GM21825 (cell line): ENCODE measurements around the gene RAB40C.

Experiments
- ATAC-seq: cut with Tn5 transposase; IDR thresholded peaks from one replicate; pipeline ENCODE4 v1.9.1; 2021; ENCODE audit warnings: mild to moderate bottlenecking, moderate library complexity; ENCODE audit not compliant: unreplicated experiment

Gene RAB40C

DNA sequence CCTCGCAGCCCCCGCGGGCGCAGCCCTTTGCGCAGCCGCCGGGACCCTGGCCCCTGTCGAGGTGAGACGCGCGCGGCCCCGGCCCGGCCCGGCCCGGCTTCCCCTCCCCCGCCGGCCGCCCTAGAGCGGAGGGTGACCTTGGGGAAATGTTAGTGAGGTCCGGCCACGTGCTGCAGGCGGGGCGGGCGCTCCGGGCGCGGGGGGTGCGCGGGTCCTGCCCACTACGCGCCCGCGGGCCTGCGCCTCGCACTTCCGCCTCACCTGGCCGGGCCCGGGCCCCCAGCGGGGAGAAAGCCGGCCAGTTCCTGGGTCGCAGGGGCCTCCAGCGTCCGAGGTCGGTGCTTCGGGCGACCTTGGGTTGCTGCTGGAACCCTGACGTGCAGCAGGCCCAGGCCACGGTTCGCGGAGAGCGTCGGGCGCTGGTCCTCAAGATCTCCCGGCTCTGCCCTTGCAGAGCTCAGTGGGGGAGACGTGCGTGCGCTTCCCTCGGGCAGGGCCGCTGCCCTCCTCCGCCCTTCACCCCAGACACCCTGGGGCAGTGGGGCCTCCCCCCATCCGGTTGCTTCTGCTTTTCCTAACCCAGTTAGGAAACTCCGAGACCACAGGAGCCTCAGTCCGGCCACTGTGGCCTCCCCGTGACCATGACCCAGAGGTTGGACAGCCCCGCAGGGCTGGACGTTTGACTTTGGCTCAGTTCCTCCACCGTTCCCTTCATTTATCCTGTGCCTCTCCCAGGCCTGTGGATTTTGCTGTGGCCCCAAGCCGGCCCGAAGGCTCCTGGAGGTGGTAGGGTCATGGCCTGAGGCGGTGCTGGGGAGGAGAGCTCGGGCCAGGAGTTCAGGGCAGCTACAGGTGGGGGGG is 52.6 kb downstream of the RAB40C start:
- ATAC-seq, result peak; percentile 25

DNA sequence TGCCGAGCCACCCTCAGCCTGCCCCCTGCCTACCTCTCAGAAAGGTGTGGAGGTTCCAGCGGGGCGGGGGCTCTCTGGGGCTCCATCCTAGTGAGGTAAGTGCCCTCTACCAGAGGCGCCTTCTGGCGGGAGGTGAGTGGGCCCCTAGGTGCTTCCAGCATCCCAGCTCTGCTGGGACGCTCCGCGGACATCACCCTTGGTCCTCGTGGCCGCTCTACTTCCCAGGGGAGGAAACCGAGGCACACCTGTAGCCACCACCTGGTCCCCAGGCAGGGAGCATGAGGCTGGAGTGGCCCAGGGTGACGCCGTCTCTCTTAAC is 53.1 kb downstream of the RAB40C start:
- no peak for ATAC-seq

DNA sequence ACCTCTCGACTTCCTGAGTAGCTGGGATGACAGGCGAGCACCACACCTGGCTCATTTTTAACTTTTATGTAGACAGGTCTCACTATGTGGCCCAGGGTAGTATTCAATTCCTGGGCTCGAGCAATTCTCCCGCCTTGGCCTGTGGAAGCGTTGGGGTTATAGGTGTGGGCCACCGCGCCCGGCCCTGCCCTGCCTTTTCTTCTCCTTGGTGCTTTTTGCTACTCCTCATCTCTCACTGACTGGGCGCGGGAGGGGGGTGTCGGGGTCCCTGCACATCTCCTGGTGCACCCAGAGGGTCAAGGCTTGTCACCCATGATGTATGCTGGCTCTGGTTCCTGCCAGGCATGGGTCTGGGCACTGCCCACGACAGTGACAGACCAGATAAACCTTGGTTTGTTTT is 54.7 kb downstream of the RAB40C start:
- no peak for ATAC-seq

DNA sequence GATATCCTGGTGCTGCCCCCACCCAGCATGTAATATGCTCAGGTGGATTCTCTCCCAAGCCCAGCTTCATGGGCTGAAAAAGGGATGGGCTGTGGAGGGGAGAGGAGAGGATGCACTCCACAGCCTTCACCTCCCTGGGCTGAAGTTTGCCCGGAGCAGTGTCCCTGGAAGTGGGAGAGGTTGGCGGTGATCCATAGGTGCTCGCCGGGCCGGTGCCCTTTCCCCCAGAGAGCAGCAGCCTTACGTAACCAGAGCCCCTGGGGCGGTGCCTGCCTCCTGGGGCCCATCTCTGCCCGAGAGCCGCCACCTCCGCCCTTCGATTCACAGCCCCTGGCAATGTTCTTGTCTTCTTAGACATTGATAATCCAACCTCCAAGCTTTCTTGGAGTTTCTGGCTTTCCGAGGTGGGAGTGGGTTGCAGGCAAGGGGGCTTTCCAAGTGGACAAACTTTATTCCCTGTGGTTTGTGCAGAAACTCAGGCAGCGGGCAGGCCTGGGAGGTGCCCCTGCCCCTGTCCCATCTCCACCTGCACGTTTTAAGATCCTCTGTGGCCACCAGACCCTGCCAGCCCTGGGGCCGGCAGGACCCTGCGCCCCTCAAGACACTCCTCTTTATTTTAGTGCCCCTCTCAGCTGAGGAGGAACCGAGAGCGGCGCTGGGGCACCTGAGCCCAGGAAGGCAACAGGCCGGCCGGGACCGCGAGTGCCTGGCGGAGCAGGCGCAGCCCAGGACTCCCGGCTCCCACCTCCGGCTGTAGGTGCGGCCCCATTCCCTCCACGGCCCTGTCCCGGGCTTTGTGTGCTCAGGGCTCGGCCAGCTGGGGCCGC is 56.2 kb downstream of the RAB40C start:
- no peak for ATAC-seq

DNA sequence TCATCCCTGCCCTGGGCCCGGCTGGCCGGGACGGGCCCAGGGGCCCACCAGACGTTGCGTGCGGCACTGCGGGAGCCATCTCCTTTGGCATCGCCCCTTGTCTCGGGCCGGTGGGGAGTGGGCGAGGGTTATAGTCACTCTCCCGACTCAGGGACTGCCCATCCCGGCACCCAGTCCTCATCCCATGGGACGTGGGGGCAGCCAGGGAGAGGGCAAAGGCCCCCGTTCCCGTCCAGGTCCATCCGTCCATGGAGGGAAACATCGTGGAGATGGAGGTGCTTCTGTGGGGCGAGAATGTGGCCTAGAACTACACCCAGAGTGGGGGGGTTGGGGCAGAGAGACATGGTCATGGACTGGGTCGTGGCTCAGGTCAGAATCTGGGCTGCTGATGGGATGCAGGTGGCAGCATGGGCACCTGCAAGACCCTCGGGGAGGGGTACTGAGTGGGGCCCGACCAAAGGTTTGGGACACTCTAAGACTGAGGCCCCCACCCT is 56.9 kb downstream of the RAB40C start:
- no peak for ATAC-seq

DNA sequence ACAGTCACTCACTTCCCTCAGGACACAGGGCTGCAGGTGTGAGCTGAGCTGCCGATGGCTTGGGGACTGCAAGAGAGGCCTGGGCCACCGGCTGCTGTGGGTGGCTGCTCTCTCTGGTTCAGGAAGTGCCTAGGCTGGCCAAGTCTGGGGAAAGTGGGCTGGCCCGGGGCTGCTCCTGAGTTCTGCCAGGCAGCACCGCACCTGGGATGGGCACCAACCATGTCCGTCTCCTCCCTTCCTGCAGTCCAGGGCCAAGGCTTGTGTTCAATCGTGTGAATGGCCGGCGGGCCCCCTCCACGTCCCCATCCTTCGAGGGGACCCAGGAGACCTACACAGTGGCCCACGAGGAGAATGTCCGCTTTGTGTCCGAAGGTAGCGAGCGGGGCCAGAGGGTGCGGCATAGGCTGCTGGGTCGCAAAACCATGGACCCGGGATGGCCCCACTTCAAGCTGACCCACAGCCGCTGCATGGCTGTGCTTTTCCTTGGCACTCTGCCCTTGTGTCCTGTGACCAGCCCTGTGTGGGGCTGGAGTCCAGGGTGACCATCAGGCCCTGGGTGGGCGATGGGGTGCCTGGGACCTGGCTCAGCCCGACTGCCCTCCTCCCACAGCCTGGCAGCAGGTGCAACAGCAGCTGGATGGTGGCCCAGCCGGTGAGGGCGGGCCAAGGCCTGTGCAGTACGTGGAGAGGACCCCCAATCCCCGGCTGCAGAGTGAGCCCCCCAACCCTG is 57.5 kb downstream of the RAB40C start:
- ATAC-seq, result no peak

DNA sequence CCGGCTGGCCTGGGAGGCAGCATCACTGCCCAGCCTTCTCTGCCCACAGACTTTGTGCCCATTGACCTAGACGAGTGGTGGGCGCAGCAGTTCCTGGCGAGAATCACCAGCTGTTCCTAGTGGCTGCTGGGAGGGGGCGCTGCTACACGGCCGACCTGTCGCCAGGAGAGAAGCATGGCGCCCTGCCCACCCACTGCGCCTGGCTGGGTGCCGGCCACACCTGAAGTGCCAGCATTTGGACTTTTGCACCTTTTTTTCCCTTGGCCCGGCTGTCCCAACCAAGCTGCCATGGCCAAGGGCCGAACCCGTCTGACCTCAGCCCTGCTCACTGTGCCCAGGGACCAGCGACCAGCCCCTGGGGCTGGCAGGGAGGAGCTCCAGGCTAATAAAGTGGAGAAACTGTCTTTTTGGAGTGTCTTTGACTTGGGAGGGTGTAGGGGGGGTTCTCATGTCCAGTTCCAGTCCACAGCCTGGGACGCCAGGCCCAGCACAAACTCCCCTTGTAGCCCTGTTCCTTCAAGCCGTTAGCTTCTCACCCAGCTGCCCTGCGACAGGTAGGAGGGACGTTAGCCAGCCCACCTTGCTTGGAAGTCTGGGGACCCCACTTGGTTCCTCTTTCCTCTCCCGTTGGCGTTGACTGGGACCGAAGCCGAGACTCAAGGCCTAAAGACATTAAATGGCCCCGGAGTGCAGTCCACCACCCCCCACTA is 58.4 kb downstream of the RAB40C start:
- no peak for ATAC-seq

DNA sequence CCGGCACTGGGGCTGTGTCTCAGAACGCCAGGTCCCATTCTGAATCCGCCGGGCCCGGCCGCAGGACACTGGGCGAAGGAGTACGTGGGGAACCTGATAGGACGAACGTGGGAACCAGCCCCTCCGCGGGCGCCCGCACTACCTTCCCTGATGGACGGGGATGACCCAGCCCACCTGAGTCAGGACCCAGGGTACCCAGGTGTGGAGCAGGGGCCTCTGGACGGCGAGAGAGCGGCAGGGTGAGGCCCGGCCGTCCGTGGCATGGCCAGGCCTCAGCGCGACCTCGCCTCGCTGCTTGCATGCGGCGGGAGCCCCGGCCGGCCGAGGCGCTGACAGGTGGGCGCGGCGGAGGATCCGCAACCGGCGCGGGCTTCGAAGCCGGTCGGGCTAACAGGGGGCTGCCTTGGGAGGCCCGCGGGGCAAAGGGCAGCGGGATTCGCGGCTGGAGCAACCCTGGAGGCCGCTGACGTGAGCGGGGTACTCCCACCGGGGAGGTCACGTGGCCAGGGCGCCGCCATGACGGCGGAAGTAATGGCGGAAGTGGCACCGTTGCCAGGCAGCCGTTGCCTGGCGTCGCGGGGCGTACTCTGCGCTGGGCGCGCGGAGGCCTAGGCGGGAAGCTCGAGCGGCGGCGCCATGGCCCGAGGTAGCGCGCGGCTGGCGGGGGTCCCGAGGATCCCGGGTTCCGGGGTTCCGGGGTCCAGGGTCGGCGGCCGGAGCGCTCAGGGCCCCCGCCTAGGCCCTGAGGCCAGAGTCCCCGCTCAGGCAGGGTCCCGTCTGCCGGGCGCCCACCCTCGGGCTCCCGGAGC is 59.1 kb downstream of the RAB40C start, which contains the start of gene WDR90:
TSS of gene WDR90 (plus strand) at position 585 of the 809 bp plus-strand sequence. CDS start at position 637, 52 bp downstream.
- ATAC-seq, result peak; percentile 58

DNA sequence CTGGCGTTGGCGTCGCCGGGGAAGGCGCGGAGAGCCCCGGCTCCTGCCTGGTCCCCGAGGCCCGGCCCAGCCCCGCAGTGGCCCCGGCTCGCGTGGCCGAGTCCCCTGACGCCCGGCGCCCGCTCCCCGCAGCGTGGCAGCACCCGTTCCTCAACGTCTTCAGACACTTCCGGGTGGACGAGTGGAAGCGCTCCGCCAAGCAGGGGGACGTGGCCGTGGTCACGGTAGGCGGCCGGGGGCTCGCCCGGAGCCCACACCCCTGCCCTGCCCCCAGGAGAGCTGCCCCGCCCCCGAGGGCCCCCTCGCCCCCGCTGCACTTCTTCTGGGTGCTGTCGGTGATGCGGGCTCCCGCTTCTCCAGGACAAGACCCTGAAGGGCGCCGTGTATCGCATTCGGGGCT is 59.8 kb downstream of the RAB40C start:
- no peak for ATAC-seq

DNA sequence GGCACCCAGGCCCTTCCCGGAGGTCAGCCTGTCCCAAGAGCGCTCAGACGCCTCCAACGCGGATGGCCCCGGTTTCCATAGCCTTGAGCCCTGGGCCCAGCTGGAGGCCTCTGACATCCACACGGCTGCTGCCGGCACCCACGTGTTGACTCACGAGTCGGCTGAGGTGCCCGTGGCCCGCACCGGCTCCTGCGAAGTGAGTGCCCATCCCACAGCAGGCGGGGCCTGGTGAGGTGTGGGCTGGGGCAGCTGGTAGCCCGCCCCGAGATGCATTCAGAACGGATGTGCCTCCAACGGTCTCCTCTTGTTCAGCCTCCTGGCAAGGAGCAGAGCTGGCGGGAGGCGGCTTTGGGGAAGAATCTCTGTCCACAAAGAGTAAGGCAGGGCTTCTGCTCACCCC is 62.0 kb downstream of the RAB40C start:
- ATAC-seq, result no peak

DNA sequence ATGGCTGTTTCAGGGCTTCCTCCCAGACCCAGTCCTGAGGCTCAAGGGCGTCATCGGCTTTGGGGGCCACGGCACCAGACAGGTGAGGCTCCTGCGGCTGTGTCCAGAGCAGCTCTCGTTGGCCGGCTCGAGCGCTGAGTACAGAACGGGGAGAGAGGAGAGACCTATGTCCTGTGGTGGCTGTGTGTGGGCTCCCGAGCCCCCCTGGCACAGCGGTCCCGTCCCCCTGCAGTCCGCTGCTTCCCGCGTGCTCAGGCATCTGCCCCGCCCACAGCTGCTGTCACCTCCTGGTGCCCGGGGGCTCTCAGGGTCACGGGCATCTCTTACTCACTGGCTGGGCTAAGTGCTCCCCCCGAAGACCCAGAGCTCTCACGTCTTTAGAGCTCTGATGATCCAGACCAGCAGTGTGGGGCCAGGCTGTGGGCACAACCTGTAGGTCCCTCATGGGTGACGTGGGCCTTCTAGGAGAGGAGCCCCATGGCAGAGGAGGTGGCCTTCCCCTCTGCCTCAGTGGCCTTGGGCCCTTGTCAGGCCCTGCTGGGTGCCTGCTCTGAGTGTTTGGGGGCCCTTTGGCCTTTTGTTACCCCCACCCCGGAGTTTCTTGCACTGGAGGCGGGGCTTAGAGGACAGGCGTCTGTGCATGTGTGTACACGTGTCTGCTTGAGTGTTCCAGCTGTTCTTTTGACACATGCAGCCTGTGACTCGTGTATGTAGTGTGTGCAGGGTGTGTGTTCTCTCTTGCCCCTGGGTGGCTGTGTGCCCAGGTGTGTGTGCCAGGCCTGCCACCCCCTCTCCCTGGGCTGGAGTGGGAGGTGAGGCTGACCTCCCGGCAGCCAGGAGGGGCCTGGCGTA is 62.8 kb downstream of the RAB40C start:
- ATAC-seq, result no peak

DNA sequence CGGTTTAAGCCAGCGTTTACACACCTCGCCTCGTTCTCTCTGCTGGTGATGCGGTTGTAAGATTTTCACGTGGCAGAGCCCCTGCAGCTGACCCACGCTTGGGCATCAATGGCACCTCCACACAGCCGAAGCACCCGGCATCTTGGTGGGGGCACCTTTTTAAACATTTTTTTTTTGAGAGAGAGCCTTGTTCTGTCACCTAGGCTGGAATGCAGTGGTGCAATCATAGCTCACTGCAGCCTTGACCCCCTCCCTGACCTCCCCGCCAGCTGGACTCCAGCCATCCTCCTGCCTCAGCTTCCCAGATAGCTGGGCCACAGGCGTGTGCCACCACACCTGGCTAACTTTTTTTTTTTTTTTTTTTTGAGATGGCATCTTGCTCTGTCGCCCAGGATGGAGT is 64.2 kb downstream of the RAB40C start:
- ATAC-seq, result no peak

DNA sequence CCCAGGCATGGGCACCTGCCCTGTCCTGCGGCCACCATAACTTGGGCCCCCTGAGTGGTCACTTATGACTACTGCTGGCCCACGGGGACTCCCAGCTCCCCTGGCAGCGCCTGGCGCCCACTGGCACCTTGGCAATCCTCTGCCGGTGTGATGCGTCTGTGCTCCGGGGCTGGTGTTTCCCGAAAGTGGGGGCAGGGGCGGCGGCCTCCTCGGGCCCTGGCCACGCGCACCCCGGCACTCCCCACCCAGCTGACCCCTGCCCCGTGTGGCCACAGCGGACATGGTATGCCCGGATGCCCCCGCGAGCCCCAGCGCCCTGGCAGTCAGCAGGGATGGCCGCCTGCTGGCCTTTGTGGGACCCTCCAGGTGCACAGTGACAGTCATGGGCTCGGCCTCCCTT is 67.6 kb downstream of the RAB40C start:
- ATAC-seq, result no peak

DNA sequence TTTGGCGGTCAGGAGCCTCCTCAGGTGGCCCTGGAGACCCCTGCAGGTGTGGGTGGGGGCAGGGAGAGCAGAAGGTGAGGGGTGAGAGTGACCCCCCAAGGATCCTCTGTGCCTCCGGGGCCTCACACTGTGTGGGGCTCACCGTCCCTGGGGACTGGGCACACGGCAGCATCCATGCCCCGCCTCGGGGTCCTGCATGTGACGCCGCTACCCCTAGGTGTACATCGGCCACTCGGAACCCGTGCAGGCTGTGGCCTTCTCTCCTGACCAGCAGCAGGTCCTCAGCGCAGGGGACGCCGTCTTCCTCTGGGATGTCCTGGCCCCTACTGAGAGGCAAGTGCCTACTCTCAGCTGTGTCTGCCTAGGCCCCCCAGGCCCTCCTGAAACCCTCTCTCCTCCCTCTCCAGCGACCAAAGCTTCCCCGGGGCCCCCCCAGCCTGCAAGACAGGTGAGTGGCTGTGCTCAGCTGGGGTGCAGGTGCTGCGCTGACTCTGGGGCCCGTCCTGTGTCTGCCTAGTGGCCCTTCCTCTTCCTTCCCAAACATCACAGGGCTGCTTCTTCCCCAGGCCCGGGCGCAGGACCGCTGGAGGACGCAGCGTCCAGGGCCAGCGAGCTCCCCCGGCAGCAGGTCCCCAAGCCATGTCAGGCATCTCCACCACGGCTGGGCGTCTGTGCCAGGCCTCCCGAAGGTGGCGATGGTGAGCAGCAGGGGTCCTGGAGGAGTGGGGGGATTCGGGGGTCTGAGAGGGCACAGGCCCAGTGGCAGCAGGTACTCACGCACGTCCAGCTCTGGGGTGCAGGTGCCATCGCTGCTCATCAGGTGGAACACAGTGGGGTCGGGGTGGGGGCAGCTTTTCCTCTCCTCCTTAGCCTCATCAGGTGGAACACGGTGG is 69.1 kb downstream of the RAB40C start:
- ATAC-seq, result no peak

DNA sequence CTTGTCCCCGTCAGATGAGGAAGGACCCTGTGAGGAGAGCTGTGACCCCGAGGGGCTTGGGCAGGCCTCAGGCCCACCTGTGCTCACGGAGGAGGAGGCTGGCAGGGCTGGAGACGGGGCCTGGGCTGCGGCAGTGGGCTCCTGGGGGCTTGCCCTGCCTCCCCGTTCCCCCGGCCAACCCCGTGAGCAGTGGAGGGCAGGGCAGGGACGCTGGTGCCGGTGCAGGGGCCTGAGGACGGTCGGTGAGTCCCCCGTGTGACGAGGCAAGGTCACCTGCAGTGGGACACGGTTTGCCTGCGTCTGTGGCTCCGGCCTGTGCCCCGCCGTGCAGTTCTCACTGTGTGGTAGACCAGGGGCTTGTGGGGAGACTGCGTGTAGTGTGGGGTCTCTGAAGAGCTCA is 69.8 kb downstream of the RAB40C start:
- no peak for ATAC-seq

DNA sequence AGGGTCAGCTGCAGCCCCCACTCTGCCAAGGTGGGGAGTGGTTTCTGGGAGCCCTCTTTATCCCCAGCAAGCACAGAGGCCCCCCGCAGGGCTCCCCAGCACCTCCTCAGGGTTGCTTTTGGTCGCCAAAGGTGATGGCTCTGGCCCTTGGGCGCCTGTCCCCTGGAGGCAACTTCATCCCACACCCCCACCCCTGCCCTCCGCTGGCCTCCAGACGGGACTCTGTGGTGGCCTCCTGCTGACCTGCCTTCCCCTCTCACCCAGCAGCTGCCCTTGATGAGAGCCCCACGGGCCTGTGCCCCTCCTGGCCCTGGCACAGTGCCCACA is 70.2 kb downstream of the RAB40C start:
- ATAC-seq, result no peak

DNA sequence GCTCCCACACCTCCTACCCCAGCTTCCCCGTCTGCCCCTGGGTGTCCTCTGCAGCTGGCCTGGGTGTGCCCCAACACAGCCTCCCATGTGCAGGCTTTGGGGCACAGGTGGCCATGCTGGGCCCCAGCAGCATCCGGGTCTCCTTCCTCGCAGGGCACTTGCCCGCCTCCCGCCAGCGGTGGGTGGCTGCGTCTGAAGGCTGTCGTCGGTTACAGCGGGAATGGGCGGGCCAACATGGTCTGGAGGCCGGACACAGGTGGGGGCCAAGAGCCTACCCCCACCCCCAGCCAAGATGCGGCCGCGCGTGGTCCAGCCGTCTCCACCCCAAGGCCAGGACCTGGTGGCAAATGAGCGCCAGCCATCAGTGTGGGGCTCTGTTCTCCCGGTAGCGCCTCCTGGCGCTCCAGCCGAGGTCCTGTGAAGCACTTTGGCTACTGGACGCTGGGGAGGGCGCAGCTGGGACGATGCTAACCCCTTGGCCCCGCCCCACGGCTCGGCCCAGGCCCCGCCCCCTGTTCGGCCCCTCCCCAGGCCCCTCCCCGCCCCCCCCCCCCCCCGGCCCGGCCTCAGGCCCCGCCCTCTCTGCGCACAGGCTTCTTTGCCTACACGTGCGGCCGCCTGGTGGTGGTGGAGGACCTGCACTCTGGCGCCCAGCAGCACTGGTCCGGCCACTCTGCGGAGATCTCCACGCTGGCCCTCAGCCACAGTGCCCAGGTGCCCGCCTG is 70.8 kb downstream of the RAB40C start:
- ATAC-seq, result peak; percentile 27
